GM18951 (cell line): ENCODE data around the gene TMEM260.
"Not testable (repeated sequence)": the region's sequence is repeated elsewhere in the genome, so short reads cannot be mapped to it uniquely, and the experiment has no call there.

ENCODE experiments used
- POLR2A ChIP-seq: IDR thresholded peaks from 4 replicates; pipeline ENCODE4 v1.6.1; 2011; ENCODE audit warnings: mild to moderate bottlenecking; ENCODE audit not compliant: insufficient read length, insufficient read depth; ENCODE audit errors: extremely low read depth
- in situ Hi-C: fragments of 300-500 bp; cut with MboI; formaldehyde crosslinking; loops from one replicate; pipeline ENCODE4 v1.12.0; 2022; ENCODE audit warnings: low sequenced_read_pairs, mixed read lengths, inconsistent platforms; ENCODE audit not compliant: unreplicated experiment

The TMEM260 gene

DNA sequence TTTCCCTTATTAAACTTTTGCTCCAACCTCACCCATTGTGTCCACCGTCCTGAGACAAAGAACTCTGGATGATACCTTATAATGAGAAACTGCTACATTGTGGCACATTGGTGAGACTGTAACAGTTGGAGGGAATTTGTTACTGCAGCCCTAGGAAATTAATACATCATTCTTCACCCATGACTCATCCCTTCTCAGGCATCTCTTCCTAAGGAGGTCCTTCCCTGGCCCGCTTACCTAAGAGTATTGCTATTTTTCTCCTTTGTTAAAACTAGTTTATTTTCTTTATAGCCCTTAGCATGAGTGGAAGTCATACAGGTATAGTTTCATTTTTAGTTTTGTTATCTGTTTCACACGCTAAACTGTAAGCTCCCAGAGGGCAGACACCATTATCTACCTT is 87.1 kb downstream of the TMEM260 start:
- in situ Hi-C loops: no loop called here
- no peak for TF ChIP-seq POLR2A

DNA sequence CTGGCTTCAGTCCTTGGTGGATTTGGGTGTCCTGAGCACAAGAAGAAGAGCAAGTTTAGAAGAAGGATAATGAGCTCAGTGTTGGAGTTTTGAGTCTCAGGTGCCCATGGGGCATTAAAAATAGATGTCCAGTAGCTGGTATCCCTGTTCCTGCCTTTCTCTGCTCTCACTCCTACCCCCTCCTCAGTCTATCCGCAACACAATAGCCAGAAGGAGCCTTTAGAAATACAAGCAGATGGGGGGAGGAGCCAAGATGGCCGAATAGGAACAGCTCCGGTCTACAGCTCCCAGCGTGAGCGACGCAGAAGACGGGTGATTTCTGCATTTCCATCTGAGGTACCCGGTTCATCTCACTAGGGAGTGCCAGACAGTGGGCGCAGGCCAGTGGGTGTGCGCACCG is 87.7 kb downstream of the TMEM260 start:
- in situ Hi-C loops: not testable (repeated sequence)

DNA sequence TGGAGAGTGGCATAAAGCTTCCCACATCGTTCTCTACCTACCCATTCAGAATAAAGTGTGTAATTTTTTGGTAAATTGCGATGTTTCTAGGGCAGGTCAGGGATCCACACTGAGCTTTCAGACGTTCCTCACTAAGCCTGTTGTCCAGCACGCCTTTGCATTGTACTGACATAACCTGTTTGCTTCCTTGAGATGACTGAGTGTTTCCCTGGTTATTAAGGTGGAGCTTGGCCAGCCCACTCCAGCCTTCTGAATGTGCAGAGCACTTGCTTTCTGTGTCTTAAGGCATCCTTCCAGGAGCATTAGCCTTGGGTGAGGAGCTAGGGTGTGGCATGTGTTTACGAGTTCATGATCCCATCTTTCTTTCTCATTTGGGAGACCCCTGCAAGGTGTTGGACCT is 96.4 kb downstream of the TMEM260 start:
- no peak for TF ChIP-seq POLR2A
- in situ Hi-C loops: no loop called here

DNA sequence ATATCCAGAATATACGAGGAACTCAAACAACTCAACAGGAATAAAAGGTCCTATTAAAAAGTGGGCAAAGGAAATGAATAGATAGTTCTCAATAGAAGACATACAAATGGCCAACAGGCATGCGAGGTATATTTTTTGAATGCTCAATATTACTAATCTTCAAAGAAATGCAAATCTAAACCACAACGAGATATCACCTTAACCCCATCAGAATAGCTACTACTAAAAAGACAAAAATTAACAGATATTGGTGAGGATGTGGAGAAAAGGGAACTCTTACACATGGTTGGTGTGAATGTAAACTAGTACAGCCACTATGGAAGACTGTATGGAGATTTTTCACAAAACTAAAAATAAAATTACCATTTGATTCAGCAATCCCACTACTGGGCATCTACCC is 99.2 kb downstream of the TMEM260 start:
- in situ Hi-C loops: no loop called here
- TF ChIP-seq POLR2A: no peak

DNA sequence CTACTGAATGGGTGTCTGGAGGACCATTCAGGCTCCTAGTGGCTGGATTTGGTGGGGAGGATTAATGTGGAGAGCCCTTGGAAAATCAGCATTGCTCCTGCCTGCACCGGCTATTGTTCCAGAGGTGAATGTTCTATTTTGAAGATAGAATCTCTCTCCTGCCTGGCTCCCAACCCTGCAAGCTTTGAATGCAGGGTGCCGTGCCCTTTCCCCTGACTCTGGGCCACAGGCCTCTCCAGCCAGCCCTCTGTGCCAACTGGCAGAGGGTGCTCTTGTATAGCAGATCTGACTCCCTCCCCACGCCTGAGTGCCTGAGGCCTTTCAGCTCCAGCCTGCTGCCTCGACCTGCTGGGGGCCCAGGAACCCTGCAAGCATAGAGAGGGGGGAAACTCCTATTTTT is 106.8 kb downstream of the TMEM260 start:
- no peak for TF ChIP-seq POLR2A
- in situ Hi-C loops: no loop called here

DNA sequence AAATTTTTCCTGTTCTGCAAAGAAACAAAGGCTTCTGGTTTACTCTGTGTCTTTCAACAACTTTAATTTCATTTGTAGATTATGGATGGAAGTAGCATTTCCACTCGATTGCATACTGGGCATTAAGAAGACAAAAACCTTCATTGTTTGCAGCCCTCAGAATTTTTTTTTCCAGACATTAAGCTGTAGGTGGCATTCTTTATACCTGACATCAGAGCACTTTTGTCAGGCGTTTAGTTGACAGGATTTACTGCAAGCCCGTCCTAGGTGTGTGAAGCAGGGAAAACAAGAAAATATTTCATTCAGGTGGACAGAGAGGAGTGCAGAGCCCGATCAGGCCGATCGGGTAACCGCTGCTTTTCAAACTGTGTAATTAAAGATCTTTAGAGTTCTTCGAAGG is 107.5 kb downstream of the TMEM260 start:
- TF ChIP-seq POLR2A: no peak
- in situ Hi-C loops: no loop called here

DNA sequence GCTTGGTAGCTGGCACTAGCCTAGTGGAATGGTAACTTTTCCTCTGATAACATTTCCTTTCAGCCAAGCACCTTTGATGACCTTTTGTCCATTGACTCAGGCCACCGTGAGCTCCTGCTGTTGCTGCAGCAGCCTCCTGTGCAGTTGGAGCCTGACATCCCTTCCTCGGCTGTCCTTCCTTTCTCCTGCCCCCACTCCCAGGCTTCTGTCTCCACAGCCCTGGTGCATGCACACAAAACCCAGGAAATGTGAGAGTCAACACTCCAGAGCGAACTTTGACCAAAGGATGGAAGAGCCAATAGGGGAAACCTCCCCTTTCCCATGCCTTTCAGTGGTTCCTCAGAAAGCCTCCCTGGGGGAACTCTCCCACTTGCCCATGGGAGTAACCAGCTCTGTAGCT is 115.0 kb downstream of the TMEM260 start:
- in situ Hi-C loops: no loop called here
- TF ChIP-seq POLR2A: no peak

DNA sequence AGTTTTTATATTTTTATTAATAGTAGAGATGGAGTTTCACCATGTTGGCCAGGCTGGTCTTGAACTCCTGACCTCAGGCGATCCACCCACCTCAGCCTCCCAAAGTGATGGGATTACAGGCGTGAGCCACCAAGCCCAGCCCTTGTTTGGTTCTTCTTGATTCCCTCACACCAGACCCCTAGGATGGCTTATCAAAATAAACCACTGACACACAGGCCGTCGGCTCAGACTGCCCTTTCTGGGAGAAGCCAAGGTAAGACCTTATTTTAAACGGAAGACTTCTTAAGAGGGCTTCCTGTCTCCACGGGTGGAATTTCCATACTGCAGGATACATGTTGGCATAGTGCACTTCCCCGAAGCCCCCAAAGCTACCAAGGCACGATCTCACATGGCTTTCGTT is 115.6 kb downstream of the TMEM260 start:
- in situ Hi-C loops: not testable (repeated sequence)
